Peyer's patch (tissue), 4 donors: ENCODE data around the gene ANXA3. TPM values are rescaled to one million over a fixed set of nuclear protein-coding genes. Genes with fewer than 3 reads are reported as not detected.

Experiments used
- DNase-seq, 3 donors: peaks; one replicate each; pipeline ENCODE4 v3.0.0-alpha.2; 2017 to 2019
- H3K27ac ChIP-seq, 4 donors: fragments of 200-600 bp; sonication (generic); one replicate each; pipeline ENCODE4 v1.5.1; 2016 to 2019
- H3K27me3 ChIP-seq, 2 donors: fragments of 200-600 bp; sonication (generic); one replicate each; pipeline ENCODE4 v1.5.1; 2019
- H3K36me3 ChIP-seq, 3 donors: fragments of 200-600 bp; sonication (generic); one replicate each; pipeline ENCODE4 v1.5.1; 2016 to 2019
- H3K4me1 ChIP-seq, 4 donors: fragments of 200-600 bp; sonication (generic); one replicate each; pipeline ENCODE4 v1.5.1; 2016 to 2019
- H3K4me3 ChIP-seq, 4 donors: fragments of 200-600 bp; sonication (generic); 1 replicate in 3 of 4; 2 replicates in 1 of 4; pipeline ENCODE4 v1.5.1; 2016 to 2019; ENCODE audit warnings: mild to moderate bottlenecking in 1 of 4
- H3K9me3 ChIP-seq, 4 donors: fragments of 200-600 bp; sonication (generic); one replicate each; pipeline ENCODE4 v1.5.1; 2016 to 2019; ENCODE audit warnings: mild to moderate bottlenecking in 1 of 4
- CTCF ChIP-seq, 6 experiments: fragments of 450-650 bp in 4 of 6; fragments of 200-600 bp in 2 of 6; sonication (generic) in 1 of 6; IDR thresholded peaks; one replicate each; pipeline ENCODE4 v1.5.1; 2017 to 2019; ENCODE audit warnings: antibody characterized with exemption in 6 of 6, mild to moderate bottlenecking in 3 of 6, moderate library complexity in 1 of 6
- POLR2A ChIP-seq, 2 donors: fragments of 450-650 bp; IDR thresholded peaks; one replicate each; pipeline ENCODE4 v1.5.1; 2017; ENCODE audit warnings: antibody characterized with exemption in 2 of 2, mild to moderate bottlenecking in 2 of 2, moderate library complexity in 2 of 2
- total RNA-seq, 4 donors: library from RNA; depleted of rRNA; stranded (reverse); fragments of >200 nt; gene quantifications; one replicate each; pipeline ENCODE4 v1.1.0, GENCODE V29; 2016

Gene ANXA3
- total RNA-seq, 4 donors from 2014 or later, result 8.3 to 27.5 (median 22.4) TPM

- Histone ChIP-seq H3K4me3 (no peak overlapping the region), H3K4me1 (no peaks in the 10 kb centered on the region), H3K27ac (no peak overlapping the region), H3K36me3 (no peaks in the 10 kb centered on the region), H3K27me3 (no peaks in the 10 kb centered on the region), H3K9me3 (no peaks in the 10 kb centered on the region)
- TF ChIP-seq POLR2A (IDR thresholded peaks at IDR 0.05) (no peak), CTCF (IDR thresholded peaks at IDR 0.05) (no peak)
- DNase-seq, result no peak
Observed at GRCh38 chr4:78553043-78553396, 1.4 kb downstream of the ANXA3 start.

- Histone ChIP-seq H3K27me3 (no peaks in the 10 kb centered on the region), H3K36me3 (no peaks in the 10 kb centered on the region), H3K4me1 (no peaks in the 10 kb centered on the region), H3K4me3 (no peak overlapping the region), H3K27ac (no peak overlapping the region), H3K9me3 (no peaks in the 10 kb centered on the region)
- DNase-seq, result no peak
- TF ChIP-seq POLR2A (IDR thresholded peaks at IDR 0.05), result no peak
Observed at GRCh38 chr4:78553529-78554060, 2.0 kb downstream of the ANXA3 start.

GRCh38 chr4:78556665-78557064 is 5.1 kb downstream of the ANXA3 start:
- no peak for TF ChIP-seq POLR2A (IDR thresholded peaks at IDR 0.05)
- no peak for TF ChIP-seq CTCF (IDR thresholded peaks at IDR 0.05)
- H3K36me3 ChIP-seq, result no peaks in the 10 kb centered on the region
- H3K9me3 ChIP-seq, result no peaks in the 10 kb centered on the region
- DNase-seq, result no peak
- H3K4me3 ChIP-seq, result no peak overlapping the region
- no peak overlapping the region for H3K27ac ChIP-seq
- no peaks in the 10 kb centered on the region for H3K4me1 ChIP-seq
- no peaks in the 10 kb centered on the region for H3K27me3 ChIP-seq

- no peaks in the 10 kb centered on the region for H3K9me3 ChIP-seq
- no peak for DNase-seq
- TF ChIP-seq CTCF (IDR thresholded peaks at IDR 0.05) (no peak), POLR2A (IDR thresholded peaks at IDR 0.05) (no peak)
- no peaks in the 10 kb centered on the region for H3K36me3 ChIP-seq
- no peaks in the 10 kb centered on the region for H3K27me3 ChIP-seq
- no peaks in the 10 kb centered on the region for H3K4me1 ChIP-seq
- no peak overlapping the region for H3K27ac ChIP-seq
- H3K4me3 ChIP-seq, result no peak overlapping the region
Observed at GRCh38 chr4:78557841-78558240, 6.3 kb downstream of the ANXA3 start.

- Histone ChIP-seq H3K4me1 (no peaks in the 10 kb centered on the region), H3K27ac (no peak overlapping the region)
Observed at GRCh38 chr4:78558410-78558809, 6.8 kb downstream of the ANXA3 start.

More at GRCh38 chr4:78558410-78558809, 6.8 kb downstream of the ANXA3 start:
- no peak overlapping the region for H3K4me3 ChIP-seq
- no peaks in the 10 kb centered on the region for H3K27me3 ChIP-seq
- no peak for TF ChIP-seq POLR2A (IDR thresholded peaks at IDR 0.05)
- TF ChIP-seq CTCF (IDR thresholded peaks at IDR 0.05), result no peak
- DNase-seq, result no peak
- no peaks in the 10 kb centered on the region for H3K9me3 ChIP-seq
- no peaks in the 10 kb centered on the region for H3K36me3 ChIP-seq
